Gastrocnemius medialis (tissue), 4 donors: ENCODE measurements around the gene DNM3. TPM values are rescaled to one million over a fixed set of nuclear protein-coding genes. Genes with fewer than 3 reads are reported as not detected.

Experiments
- ATAC-seq, 2 donors: fragments of 150-250 bp; one replicate each; pipeline ENCODE4 v1.9.1; 2016
- DNase-seq, 2 donors: peaks; one replicate each; pipeline ENCODE4 v3.0.0-alpha.2; 2019
- H3K27ac ChIP-seq, 4 donors: fragments of 200-600 bp; sonication (generic); 1 replicate in 1 of 4; 2 replicates in 3 of 4; pipeline ENCODE4 v1.5.1; 2016 to 2018; ENCODE audit warnings: mild to moderate bottlenecking in 2 of 4, moderate library complexity in 1 of 4
- H3K27me3 ChIP-seq, 3 donors: fragments of 200-600 bp; sonication (generic) in 2 of 3; 1 replicate in 1 of 3; 2 replicates in 2 of 3; pipeline versions ENCODE4 v1.5.1 to v1.6.0; 2016 to 2019; ENCODE audit warnings: mild to moderate bottlenecking in 1 of 3, moderate library complexity in 1 of 3
- H3K36me3 ChIP-seq, 2 donors: fragments of 200-600 bp; sonication (generic) in 1 of 2; one replicate each; pipeline ENCODE4 v1.5.1; 2017 to 2018
- H3K4me1 ChIP-seq, 2 donors: fragments of 200-600 bp; sonication (generic) in 1 of 2; one replicate each; pipeline ENCODE4 v1.5.1; 2016 to 2017; ENCODE audit warnings: mild to moderate bottlenecking in 2 of 2
- H3K4me3 ChIP-seq, 4 donors: fragments of 200-600 bp; sonication (generic) in 3 of 4; 1 replicate in 1 of 4; 2 replicates in 3 of 4; pipeline ENCODE4 v1.5.1; 2016 to 2019; ENCODE audit warnings: mild to moderate bottlenecking in 2 of 4
- H3K9me3 ChIP-seq, 3 donors: fragments of 200-600 bp; sonication (generic) in 2 of 3; 1 replicate in 1 of 3; 2 replicates in 2 of 3; pipeline ENCODE4 v1.5.1; 2016 to 2019
- POLR2A ChIP-seq, 2 donors: fragments of 450-650 bp; IDR thresholded peaks; one replicate each; pipeline ENCODE4 v1.6.1; 2017; ENCODE audit warnings: antibody characterized with exemption in 2 of 2, mild to moderate bottlenecking in 2 of 2, moderate library complexity in 2 of 2
- in situ Hi-C, 4 donors: fragments of 200-750 bp; cut with MboI; loops; one replicate each; pipeline versions ENCODE4 v1.15.0 to v1.8.0; 2017; ENCODE audit warnings: low sequenced_read_pairs in 4 of 4
- intact Hi-C: fragments of 100-400 bp; cut with DNase I; formaldehyde crosslinking; loops from one replicate; pipeline ENCODE4 v1.15.1; 2023; ENCODE audit warnings: low total_unique reads
- total RNA-seq, 4 donors: library from RNA; depleted of rRNA; stranded (reverse); fragments of >200 nt; gene quantifications; one replicate each; pipeline versions ENCODE4 v1.1.0 to v1.2.3, GENCODE V29; 2016
- TF ChIP-seq, protein P1 (sequence below), 5 experiments: fragments of 450-650 bp in 3 of 5; fragments of 200-600 bp in 2 of 5; sonication (generic) in 2 of 5; IDR thresholded peaks in 4 of 5; conservative IDR thresholded peaks in 1 of 5; 1 replicate in 4 of 5; 2 replicates in 1 of 5; pipeline ENCODE4 v1.5.1; 2016 to 2019; ENCODE audit warnings: antibody characterized with exemption in 5 of 5, mild to moderate bottlenecking in 3 of 5, moderate library complexity in 3 of 5

Gene DNM3
- total RNA-seq, 4 donors from 2014 or later, result 0.35 to 1.6 (median 1.1) TPM

DNA sequence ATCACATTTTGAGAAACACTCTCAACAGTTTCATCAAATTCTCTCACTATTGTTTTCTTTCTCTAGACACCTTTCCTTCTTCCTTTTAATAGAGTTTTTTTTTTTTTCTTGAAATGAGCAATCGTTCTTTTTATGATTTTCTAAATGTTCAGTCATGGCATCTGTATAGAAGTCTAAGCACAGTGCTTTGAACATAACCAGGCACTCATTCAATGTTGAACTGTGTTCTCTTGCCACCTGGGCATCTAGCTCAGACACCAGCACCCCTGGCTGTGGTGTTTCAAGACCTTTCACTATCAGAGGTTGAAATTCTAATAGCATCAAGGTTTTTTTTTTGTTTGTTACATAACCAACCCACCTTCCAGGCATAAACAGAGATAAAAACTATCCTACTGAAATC lies 96.6 kb downstream of the DNM3 start:
- no peaks in the 10 kb centered on the region for H3K27me3 ChIP-seq
- TF ChIP-seq POLR2A (IDR thresholded peaks at IDR 0.05), result no peak
- TF ChIP-seq, protein P1, sequence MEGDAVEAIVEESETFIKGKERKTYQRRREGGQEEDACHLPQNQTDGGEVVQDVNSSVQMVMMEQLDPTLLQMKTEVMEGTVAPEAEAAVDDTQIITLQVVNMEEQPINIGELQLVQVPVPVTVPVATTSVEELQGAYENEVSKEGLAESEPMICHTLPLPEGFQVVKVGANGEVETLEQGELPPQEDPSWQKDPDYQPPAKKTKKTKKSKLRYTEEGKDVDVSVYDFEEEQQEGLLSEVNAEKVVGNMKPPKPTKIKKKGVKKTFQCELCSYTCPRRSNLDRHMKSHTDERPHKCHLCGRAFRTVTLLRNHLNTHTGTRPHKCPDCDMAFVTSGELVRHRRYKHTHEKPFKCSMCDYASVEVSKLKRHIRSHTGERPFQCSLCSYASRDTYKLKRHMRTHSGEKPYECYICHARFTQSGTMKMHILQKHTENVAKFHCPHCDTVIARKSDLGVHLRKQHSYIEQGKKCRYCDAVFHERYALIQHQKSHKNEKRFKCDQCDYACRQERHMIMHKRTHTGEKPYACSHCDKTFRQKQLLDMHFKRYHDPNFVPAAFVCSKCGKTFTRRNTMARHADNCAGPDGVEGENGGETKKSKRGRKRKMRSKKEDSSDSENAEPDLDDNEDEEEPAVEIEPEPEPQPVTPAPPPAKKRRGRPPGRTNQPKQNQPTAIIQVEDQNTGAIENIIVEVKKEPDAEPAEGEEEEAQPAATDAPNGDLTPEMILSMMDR (IDR thresholded peaks at IDR 0.05 in 4 of 5, conservative IDR thresholded peaks at IDR 0.05 in 1 of 5), result no peak
- no peaks in the 10 kb centered on the region for H3K4me1 ChIP-seq
- ATAC-seq (no peak), DNase-seq (no peak)
- no peak overlapping the region for H3K4me3 ChIP-seq
- in situ Hi-C loops, result no loop called here
- intact Hi-C loops, result loop anchor here (1.0 kb wide), 1 partner anchor 9 kb away; no protein-coding TSS in a partner anchor
- no peaks in the 10 kb centered on the region for H3K36me3 ChIP-seq
- no peaks in the 10 kb centered on the region for H3K9me3 ChIP-seq
- no peak overlapping the region for H3K27ac ChIP-seq

DNA sequence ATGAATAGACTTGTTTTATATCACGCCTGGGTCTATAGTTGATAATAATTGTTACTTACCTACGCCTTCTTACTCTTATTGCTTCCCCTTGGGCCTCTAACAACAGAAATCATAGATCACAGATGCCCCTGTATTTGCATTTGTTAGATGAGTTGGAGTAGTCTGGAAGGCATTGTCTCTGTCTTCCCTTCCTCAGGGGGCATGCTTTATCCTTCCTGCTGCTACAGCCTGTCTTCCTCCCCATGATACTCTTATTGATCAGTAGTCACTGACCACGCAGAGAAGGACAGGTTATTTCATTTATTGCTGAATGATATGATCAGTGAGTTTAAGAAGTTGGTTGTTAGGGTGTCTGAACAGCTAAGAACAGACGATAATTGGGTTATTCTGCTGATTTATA lies 98.4 kb downstream of the DNM3 start:
- DNase-seq (no peak), ATAC-seq (no peak)
- in situ Hi-C loops (no loop called here), intact Hi-C loops (no loop called here)
- H3K4me1 ChIP-seq, result no peaks in the 10 kb centered on the region
- no peak overlapping the region for H3K27ac ChIP-seq
- TF ChIP-seq POLR2A (IDR thresholded peaks at IDR 0.05), result no peak
- TF ChIP-seq, protein P1 (IDR thresholded peaks at IDR 0.05 in 4 of 5, conservative IDR thresholded peaks at IDR 0.05 in 1 of 5), result no peak
- no peaks in the 10 kb centered on the region for H3K9me3 ChIP-seq
- H3K36me3 ChIP-seq, result no peaks in the 10 kb centered on the region
- no peak overlapping the region for H3K4me3 ChIP-seq
- no peaks in the 10 kb centered on the region for H3K27me3 ChIP-seq

DNA sequence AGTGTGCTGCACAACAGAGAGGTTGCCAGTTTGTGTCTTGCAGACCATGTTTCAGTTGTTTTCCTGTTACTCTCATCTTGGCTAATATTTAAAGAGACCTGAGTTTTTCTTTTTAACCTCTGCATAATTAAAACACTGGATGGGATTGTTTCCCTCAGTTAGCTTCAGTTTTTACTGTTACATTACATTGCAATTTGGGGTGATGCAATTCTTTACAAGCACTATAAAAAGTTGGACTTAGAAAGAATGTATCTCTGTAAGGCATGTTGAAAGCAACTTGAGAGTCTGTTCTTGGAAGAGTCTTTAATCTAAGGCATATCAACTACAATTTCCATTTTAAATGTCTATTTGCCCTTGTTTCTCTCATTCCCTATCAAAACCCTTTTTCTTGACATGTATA lies 99.1 kb downstream of the DNM3 start:
- Histone ChIP-seq H3K27ac (no peak overlapping the region), H3K4me3 (no peak overlapping the region), H3K36me3 (no peaks in the 10 kb centered on the region), H3K4me1 (no peaks in the 10 kb centered on the region), H3K9me3 (no peaks in the 10 kb centered on the region), H3K27me3 (no peaks in the 10 kb centered on the region)
- DNase-seq (no peak), ATAC-seq (no peak)
- in situ Hi-C loops, result no loop called here
- TF ChIP-seq, protein P1 (IDR thresholded peaks at IDR 0.05 in 4 of 5, conservative IDR thresholded peaks at IDR 0.05 in 1 of 5), result no peak
- no peak for TF ChIP-seq POLR2A (IDR thresholded peaks at IDR 0.05)
- intact Hi-C loops, result no loop called here

DNA sequence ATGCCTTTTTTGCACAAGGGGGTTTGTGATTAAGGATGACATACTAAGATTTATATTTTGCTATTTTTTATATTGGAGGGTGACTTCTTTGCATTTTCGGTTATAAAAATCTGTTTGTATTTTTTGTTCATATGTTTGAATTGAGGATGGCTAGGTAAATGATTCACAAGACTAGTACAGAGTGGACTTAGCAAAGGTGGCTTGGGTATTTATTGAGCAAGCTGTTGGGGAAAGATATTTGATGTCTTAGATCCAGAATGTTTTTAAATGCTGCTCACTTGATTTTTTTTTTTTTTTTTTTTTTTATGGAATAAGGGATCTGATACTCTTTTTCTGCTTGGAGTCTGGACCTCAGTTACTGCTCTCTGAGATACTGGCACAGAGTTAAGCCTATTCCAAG lies 100.6 kb downstream of the DNM3 start:
- H3K4me3 ChIP-seq, result no peak overlapping the region
- intact Hi-C loops (no loop called here), in situ Hi-C loops (no loop called here)
- no peaks in the 10 kb centered on the region for H3K27me3 ChIP-seq
- no peaks in the 10 kb centered on the region for H3K36me3 ChIP-seq
- ATAC-seq (no peak), DNase-seq (no peak)
- no peak overlapping the region for H3K27ac ChIP-seq
- H3K9me3 ChIP-seq, result no peaks in the 10 kb centered on the region
- TF ChIP-seq, protein P1 (IDR thresholded peaks at IDR 0.05 in 4 of 5, conservative IDR thresholded peaks at IDR 0.05 in 1 of 5), result no peak
- no peak for TF ChIP-seq POLR2A (IDR thresholded peaks at IDR 0.05)
- no peaks in the 10 kb centered on the region for H3K4me1 ChIP-seq

DNA sequence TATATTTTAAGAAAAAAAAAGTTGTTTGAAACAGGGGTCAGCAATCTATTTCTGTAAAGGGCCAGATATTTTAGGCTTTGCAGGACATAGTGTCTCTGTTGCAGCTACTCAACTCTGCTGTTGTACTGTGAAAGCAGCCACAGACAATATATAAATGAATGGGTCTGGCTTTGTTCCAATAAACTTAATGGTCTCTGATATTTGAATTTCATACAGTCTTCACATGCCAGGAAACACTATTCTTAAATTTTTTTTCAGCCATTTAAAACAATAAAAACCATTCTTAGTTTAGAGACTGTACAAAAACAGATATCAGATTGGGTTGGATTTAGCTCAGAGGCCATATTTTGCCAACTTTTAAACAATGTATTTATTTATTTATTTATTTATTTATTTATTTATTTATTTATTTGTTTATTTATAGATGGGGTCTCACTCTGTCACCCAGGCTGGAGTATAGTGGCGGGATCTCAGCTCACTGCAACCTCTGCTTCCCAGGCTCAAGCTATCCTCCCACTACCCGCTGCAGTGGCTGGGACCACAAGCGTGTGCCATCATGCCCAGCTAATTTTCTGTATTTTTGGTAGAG lies 102.8 kb downstream of the DNM3 start:
- no peaks in the 10 kb centered on the region for H3K27me3 ChIP-seq
- ATAC-seq (no peak), DNase-seq (no peak)
- TF ChIP-seq POLR2A (IDR thresholded peaks at IDR 0.05), result no peak
- TF ChIP-seq, protein P1 (IDR thresholded peaks at IDR 0.05 in 4 of 5, conservative IDR thresholded peaks at IDR 0.05 in 1 of 5), result no peak
- no peak overlapping the region for H3K27ac ChIP-seq
- H3K9me3 ChIP-seq, result no peaks in the 10 kb centered on the region
- intact Hi-C loops, result no loop called here
- H3K4me1 ChIP-seq, result no peaks in the 10 kb centered on the region
- H3K4me3 ChIP-seq, result no peak overlapping the region
- in situ Hi-C loops, result no loop called here
- H3K36me3 ChIP-seq, result no peaks in the 10 kb centered on the region
